GM15510 (cell line): Measurements from ENCODE around the gene NHLRC2.

Source experiments
- POLR2A ChIP-seq: IDR thresholded peaks from 3 replicates; pipeline ENCODE4 v1.6.1; 2011; ENCODE audit warnings: borderline replicate concordance; ENCODE audit not compliant: insufficient read length; ENCODE audit errors: extremely low read depth

NHLRC2 gene

DNA sequence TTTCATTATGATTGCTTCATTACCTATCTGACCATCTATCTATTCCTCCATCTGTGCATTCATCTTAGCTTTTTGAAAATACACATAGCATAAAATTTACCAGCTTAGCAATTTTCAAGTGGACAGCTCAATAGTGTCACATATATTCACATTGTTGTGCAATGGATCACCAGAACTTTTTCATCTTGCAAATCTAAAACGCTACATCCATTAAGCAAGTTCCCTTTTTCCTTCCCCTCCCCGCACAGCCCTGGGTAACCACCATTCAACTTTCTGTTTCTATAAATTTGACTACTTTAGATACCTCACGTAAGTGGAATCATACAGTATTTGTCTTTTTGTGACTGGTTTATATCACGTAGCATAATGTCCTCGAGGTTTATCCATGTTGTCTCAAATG is 111.2 kb downstream of the NHLRC2 start:
- TF ChIP-seq POLR2A, result no peak
